GM23248 (cell line): ENCODE measurements around the gene CLDN1.

ENCODE experiments used
- EZH2 ChIP-seq: fragments of 200-600 bp; sonication (generic); IDR thresholded peaks from 2 replicates; pipeline ENCODE4 v1.6.1; 2018; ENCODE audit warnings: antibody characterized with exemption, mild to moderate bottlenecking; ENCODE audit not compliant: insufficient read depth, poor library complexity, severe bottlenecking
- EZH2phosphoT487 ChIP-seq: fragments of 200-600 bp; sonication (generic); IDR thresholded peaks from 2 replicates; pipeline ENCODE4 v1.6.1; 2018; ENCODE audit warnings: antibody characterized with exemption, moderate library complexity, mild to moderate bottlenecking, low read depth; ENCODE audit not compliant: insufficient read depth

- TF ChIP-seq EZH2: no peak
- no peak for TF ChIP-seq EZH2phosphoT487
These were observed 19.9 kb downstream of the CLDN1 start for GRCh38 chr3:190302212-190302867.
